ENCODE measurements around the gene PDLIM4. TPM values are rescaled to one million over a fixed set of nuclear protein-coding genes. Genes with fewer than 3 reads are reported as not detected.

Gene PDLIM4
- total and polyA plus RNA-seq, 8 donors: 7.7 to 13.5 (median 10.2) TPM

- H3K9me3 ChIP-seq: no peaks in the 10 kb centered on the region
- no peak overlapping the region for H3K4me3 ChIP-seq
- H3K27me3 ChIP-seq: peaks cover 0 to 13% of the 10 kb centered on the region in 2 donors
- TF ChIP-seq CTCF (IDR thresholded peaks at IDR 0.05): no peak
- ATAC-seq: no peak
- no peaks in the 10 kb centered on the region for H3K36me3 ChIP-seq
- peaks cover 9 to 13% of the 10 kb centered on the region in 2 donors for H3K4me1 ChIP-seq
- no peak overlapping the region for H3K27ac ChIP-seq
- intact Hi-C loops (cut with DNase I): no loop called here
- DNase-seq: no peak
Measured at GRCh38 chr5:132268769-132269551, 11.5 kb downstream of the PDLIM4 start.

GRCh38 chr5:132269635-132270334, 12.3 kb downstream of the PDLIM4 start:
- ATAC-seq: no peak
- peaks cover 9 to 13% of the 10 kb centered on the region in 2 donors for H3K4me1 ChIP-seq

GRCh38 chr5:132270335-132270665, 12.8 kb downstream of the PDLIM4 start:
- Histone ChIP-seq H3K9me3 (no peaks in the 10 kb centered on the region), H3K36me3 (no peaks in the 10 kb centered on the region), H3K4me3 (no peak overlapping the region), H3K27me3 (peaks cover 0 to 13% of the 10 kb centered on the region in 2 donors), H3K4me1 (peaks cover 8 to 13% of the 10 kb centered on the region in 2 donors), H3K27ac (no peak overlapping the region)
- intact Hi-C loops (cut with DNase I): no loop called here
- DNase-seq (no peak), ATAC-seq (no peak)
- TF ChIP-seq CTCF (IDR thresholded peaks at IDR 0.05): no peak

More at GRCh38 chr5:132269635-132270334, 12.3 kb downstream of the PDLIM4 start:
- H3K27me3 ChIP-seq: peaks cover 0 to 13% of the 10 kb centered on the region in 2 donors
- H3K36me3 ChIP-seq: no peaks in the 10 kb centered on the region
- H3K9me3 ChIP-seq: no peaks in the 10 kb centered on the region
- no peak overlapping the region for H3K27ac ChIP-seq
- no peak for TF ChIP-seq CTCF (IDR thresholded peaks at IDR 0.05)
- no peak for DNase-seq
- intact Hi-C loops (cut with DNase I): no loop called here
- no peak overlapping the region for H3K4me3 ChIP-seq

- ATAC-seq: no peak
- Histone ChIP-seq H3K27ac (no peak overlapping the region), H3K4me3 (no peak overlapping the region), H3K36me3 (no peaks in the 10 kb centered on the region), H3K27me3 (peaks cover 0 to 13% of the 10 kb centered on the region in 2 donors), H3K9me3 (no peaks in the 10 kb centered on the region), H3K4me1 (peaks cover 4 to 12% of the 10 kb centered on the region in 2 donors)
- DNase-seq: no peak
- intact Hi-C loops (cut with DNase I): no loop called here
- no peak for TF ChIP-seq CTCF (IDR thresholded peaks at IDR 0.05)
Measured at GRCh38 chr5:132270706-132271105, 13.2 kb downstream of the PDLIM4 start.
